Fibroblast of pulmonary artery (primary cell): Measurements from ENCODE around the gene OR5F1.

ENCODE experiments used
- DNase-seq: peaks from one replicate; pipeline ENCODE4 v3.0.0-alpha.2; 2010; ENCODE audit warnings: low read depth
- H3K4me3 ChIP-seq: replicated peaks from 2 replicates; pipeline ENCODE4 v1.5.1; 2011; ENCODE audit warnings: low read depth, mild to moderate bottlenecking, control low read depth, low read length, moderate library complexity
- TF ChIP-seq, protein P1 (sequence below): IDR thresholded peaks from 2 replicates; pipeline ENCODE4 v1.5.1; 2011; ENCODE audit warnings: mild to moderate bottlenecking, control low read depth, low read length, inconsistent platforms; ENCODE audit errors: missing control alignments

Gene OR5F1

DNA sequence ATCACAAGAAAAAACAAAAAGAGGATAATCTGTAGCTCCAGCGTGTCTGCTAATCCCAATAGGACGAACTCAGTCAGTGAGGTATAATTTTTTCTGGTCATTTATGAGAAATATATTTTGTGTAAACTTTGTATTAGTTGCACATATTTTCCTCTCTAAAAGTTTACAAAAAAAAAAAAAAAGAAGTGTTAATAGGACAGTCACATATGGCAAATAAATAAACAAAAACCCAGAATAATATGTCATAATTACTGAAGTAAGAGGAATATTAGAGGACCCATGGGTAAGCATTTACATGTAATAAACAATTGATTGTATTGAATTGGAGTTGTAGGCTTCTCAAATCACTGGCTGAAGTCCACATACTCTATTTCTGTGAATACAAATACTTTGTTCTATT, at the start of gene OR5F1:
Gene OR5F1 (minus strand): TSS at position 101 of the 400 bp plus-strand sequence. CDS start 0 bp downstream, at position 101.
- H3K4me3 ChIP-seq: no peak within 1 kb of the TSS
- DNase-seq: no peak
- TF ChIP-seq, protein P1, sequence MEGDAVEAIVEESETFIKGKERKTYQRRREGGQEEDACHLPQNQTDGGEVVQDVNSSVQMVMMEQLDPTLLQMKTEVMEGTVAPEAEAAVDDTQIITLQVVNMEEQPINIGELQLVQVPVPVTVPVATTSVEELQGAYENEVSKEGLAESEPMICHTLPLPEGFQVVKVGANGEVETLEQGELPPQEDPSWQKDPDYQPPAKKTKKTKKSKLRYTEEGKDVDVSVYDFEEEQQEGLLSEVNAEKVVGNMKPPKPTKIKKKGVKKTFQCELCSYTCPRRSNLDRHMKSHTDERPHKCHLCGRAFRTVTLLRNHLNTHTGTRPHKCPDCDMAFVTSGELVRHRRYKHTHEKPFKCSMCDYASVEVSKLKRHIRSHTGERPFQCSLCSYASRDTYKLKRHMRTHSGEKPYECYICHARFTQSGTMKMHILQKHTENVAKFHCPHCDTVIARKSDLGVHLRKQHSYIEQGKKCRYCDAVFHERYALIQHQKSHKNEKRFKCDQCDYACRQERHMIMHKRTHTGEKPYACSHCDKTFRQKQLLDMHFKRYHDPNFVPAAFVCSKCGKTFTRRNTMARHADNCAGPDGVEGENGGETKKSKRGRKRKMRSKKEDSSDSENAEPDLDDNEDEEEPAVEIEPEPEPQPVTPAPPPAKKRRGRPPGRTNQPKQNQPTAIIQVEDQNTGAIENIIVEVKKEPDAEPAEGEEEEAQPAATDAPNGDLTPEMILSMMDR: no peak

DNA sequence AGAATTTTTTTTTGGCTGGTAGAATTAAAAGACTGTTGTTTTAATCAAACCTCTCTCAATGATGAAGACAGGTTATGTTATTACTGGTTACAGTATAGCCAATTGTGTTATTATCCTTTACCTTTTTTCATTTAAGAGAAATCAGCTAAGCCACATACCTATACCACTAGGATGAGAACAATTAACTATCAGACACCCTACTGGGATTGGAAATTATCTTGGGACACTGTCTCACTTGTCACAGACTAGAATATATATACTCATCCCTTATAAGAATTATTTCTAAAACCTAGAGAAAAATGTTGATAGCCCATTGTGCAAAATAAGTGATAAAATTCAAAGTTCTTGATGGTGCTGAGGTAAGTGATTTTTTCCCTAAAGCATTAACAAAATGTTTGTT, 32.9 kb upstream of the OR5F1 start, which contains the start of gene OR5AS1:
Gene OR5AS1 (plus strand): TSS at position 301 of the 400 bp plus-strand sequence. CDS start 2,765 bp downstream, outside the sequence.
- DNase-seq: no peak
- TF ChIP-seq, protein P1: no peak
- no peak within 1 kb of the TSS for H3K4me3 ChIP-seq

DNA sequence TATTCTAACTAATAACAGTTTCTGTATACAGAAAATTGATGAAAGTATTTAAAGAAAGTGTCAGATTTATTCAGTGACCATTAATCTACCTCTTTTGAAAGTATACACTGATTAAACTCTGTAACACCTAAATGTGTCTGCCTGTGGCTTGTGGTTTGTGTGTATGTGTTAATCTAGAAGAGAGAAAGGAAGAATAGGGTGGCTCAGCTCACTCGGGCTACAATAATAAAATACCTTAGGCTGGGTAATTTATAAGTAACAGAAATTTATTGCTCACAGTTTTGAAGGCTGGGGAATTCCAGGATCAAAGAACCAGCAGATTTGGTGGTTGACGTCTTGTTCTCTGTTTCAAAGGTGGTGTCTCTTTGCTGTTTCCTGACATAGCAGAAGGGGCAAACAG, 19.4 kb upstream of the OR5F1 start:
- DNase-seq: no peak
- TF ChIP-seq, protein P1: no peak
- no peak overlapping the region for H3K4me3 ChIP-seq

DNA sequence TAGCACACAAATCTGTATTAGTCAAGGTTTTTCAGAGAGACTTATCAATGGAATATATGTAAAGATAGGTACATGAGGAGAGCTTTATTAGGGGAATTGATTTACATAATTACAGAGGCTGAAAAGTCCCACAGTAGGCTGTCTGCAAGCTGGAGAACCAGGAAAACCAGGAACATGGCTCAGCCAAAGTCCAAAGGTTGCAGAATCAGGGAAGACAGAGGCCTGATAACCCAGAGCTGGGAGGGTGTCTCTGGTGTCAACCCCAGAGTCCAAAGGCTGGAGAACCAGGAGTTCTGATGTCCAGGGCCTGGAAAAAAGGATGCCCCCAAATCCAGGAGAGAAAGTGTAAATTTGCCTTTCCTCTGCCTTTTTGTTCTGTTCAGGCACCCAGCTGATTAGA, 16.3 kb upstream of the OR5F1 start:
- TF ChIP-seq, protein P1: no peak
- H3K4me3 ChIP-seq: no peak overlapping the region
- DNase-seq: no peak

DNA sequence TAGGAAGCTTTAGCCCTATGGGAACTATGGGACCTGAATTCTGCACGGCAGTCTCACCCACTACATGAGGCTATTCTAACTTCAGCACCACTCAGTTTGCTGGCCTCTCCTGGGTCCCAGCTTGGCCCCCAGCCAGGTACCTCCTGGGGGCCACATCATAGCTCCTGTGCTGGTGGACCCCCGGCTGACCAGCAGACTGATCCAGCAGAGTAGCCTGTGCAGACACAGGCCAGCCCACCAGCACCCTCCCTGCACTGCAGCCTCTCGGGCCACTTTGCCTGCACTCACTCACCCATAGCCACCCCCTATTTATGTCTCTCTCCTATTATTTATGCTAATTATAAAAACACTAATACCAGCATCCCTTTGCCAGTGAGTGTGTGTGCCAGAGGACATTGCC, 23.5 kb downstream of the OR5F1 start:
- TF ChIP-seq, protein P1: no peak

DNA sequence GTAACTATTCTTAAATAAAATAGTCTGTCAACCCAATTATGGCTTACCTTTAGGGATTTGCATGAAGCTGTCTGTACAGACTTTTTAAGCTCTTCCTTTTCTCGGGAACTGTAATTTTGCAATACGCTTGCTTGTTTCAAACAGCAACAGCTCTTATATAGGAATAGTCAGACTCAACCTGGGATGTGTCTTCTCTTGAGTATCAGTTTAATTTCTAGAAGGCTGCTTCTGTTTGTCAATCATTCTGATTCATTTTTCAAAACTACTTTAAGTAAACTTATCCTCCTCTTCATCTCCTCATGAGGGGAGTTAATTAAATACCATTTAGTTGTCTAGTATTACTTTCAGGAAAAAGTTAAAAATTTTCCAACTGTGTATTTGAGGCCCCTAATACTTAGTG, 24.6 kb downstream of the OR5F1 start, which contains the start of gene OR10AG1:
Gene OR10AG1 (minus strand): TSS at position 101 of the 400 bp plus-strand sequence. CDS start 38 bp downstream, at position 63.
- no peak within 1 kb of the TSS for H3K4me3 ChIP-seq

More for the DNA sequence above, 23.5 kb downstream of the OR5F1 start:
- DNase-seq: no peak
- H3K4me3 ChIP-seq: no peak overlapping the region

More for the DNA sequence above, 24.6 kb downstream of the OR5F1 start, which contains the start of gene OR10AG1:
- no peak for DNase-seq
- TF ChIP-seq, protein P1: no peak
